HG03064 (cell line): Measurements from ENCODE around the gene E2F4.

ENCODE experiments used
- ATAC-seq: cut with Tn5 transposase; IDR thresholded peaks from one replicate; pipeline ENCODE4 v1.9.1; 2021; ENCODE audit warnings: low read depth; ENCODE audit not compliant: unreplicated experiment

The E2F4 gene

DNA sequence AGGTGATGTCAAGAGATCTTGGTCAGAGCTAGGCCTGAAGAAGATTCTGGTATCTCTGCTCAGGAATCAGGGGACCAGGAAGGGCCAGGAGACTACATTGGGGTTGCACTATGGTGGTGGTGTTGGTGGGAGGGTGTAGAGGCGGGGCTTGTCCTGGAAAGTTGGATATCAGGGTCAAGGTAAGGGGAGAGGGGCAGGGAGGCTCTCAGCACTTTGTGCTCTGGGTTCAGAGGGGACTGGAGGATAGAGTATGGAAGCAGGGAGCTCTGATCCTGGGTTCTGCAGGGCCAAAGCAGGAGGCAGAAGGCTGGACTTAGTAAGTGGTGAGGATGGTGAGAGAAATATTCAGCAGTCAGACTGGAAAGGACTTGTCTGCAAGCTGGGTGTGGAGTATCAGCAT, 18.6 kb upstream of the E2F4 start:
- ATAC-seq: no peak

DNA sequence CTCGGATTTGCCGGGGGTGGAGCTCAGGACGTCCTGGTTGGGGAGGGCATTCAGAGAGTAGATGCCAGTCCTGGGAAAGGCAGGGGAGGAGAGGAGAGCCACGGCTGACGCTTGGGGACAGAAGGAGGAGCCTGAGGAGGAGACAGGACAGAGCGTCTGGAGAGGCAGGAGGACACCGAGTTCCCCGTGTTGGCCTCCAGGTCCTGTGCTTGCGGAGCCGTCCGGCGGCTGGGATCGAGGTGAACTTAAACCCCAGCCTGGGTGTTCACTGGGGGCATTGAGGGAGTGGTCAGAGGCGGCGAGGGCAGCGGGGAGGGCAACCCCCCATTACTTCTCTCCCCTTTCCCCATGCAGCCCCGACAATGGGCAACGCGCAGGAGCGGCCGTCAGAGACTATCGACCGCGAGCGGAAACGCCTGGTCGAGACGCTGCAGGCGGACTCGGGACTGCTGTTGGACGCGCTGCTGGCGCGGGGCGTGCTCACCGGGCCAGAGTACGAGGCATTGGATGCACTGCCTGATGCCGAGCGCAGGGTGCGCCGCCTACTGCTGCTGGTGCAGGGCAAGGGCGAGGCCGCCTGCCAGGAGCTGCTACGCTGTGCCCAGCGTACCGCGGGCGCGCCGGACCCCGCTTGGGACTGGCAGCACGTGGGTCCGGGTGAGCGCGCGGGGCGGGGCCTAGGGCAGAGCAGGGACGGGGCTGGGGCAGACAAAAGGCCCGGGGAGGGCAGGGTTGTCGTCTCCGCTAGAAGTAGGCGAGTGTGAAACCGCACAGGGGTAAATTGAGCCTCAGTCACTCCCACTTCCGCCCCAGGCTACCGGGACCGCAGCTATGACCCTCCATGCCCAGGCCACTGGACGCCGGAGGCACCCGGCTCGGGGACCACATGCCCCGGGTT, 17.9 kb upstream of the E2F4 start:
- no peak for ATAC-seq

DNA sequence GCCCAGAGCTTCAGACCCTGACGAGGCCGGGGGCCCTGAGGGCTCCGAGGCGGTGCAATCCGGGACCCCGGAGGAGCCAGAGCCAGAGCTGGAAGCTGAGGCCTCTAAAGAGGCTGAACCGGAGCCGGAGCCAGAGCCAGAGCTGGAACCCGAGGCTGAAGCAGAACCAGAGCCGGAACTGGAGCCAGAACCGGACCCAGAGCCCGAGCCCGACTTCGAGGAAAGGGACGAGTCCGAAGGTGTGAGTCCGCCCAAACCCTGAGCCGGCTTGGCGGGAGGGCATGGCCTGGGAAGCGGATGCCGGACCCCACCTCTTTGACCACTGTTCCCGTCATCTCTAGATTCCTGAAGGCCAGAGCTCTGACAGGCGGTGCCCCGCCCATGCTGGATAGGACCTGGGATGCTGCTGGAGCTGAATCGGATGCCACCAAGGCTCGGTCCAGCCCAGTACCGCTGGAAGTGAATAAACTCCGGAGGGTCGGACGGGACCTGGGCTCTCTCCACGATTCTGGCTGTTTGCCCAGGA, 17.2 kb upstream of the E2F4 start:
- no peak for ATAC-seq

DNA sequence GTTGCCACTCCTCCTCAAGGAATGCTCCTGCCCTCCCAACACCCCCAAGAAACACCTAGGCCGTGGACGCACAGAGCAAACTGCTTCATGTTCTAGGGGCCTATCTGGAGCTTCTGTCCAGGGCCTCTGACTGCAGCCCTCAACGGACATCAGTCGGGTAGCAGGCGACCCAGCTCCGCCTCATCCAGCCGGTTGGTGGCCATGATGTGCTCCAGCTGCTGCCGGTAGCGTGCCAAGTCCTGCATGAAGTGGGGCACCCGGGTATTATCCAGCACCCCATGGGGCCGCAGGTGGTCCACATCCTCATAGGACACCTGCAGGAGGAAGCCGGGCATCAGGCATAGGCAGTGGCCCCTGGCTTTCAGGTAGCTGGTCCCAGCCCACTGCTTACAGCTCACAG, 15.3 kb upstream of the E2F4 start:
- ATAC-seq: no peak

DNA sequence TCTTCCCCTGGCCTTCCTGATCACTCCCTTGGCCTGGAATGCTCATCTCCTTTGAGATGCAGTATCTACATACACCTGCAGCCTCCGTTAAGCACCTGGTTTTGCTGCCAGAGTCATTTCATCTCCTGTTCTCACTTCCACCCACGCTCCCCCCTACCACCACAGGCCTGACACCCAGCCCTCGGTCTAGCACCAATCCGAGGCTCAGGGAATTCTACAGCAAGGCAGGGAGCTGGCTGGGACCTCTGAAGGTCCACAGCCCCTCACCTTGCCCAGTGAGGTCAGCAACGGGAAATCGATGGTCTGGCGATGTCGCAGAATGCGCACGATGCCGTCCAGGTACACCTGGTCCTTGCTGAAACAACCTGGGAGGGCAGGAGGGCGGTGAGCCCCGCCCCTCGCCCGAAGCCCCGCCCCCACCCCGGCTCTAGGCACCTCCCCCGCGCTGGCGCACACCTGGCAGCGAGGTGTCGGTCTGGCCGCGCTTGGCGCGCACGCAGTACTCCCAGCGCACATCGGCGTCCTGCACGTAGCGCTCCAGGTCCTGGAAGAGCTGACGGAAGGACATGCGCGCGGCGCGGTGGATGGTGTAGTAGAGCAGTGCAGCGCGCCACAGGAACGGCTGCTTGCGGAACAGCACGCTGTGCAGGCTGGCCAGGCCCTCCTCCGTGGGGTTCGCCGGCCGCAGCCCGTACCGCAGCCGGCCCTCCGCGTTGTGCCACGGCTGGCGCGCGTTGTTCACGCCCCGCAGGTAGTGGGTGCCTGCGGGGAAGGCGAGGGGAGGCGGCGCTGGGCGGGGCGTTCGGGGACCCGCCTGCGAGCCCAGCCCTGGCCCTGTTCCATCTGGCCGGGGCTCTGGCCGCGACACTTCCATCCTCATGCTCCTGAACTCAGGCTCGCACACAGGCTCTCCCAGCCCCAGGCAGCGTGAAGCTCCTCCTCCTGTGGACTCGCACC, 13.9 kb upstream of the E2F4 start:
- ATAC-seq: no peak

DNA sequence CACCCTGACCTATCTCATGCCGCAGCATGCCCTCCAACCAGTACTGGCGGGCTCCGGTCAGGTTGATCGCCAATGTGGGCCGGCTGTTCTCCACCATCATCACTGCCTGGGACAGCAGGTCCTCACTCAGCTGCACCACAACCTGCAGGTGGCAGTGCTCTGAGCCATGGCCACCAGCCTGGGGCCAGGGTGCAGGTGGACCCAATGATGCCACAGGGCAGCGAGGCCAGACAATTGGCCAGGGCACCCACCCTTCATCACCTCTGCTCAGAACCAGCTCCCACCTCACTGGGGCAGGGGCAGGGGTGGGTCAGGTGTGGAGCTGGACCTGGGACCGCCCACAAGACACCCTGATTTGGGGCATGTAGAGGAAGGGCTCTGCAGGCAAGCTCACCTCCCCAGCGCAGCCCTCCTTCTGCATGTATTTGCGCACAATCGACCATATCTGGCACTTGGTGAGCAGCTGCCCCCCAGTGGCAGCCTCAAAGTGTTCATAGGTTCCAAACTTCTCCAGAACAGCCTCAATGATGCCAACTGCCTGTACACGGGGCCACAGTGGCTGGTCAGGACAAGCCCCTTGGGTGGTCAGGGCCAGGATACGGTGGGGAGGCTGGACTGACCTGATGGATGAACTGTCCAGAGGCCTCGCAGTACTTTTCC, 12.4 kb upstream of the E2F4 start:
- no peak for ATAC-seq

DNA sequence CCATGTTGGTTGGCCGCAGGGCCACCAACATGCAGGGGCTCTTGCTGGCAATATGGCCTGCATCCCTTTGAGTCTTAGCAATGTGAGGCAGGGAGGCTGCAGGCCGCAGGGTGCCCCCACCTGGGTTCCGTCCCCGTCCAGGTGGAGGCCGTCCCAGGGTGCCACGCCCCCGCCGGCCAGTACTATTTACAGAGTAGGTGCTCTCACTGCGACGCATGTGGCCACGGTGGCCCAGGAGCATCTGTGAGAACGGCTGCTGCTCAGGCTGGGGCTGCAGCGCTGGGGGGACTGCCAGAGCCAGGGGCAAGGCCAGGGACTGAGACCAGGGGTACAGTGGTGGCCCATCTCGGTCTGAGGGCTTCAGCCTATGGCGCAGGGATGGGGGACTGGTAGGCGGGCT, 11.8 kb upstream of the E2F4 start:
- no peak for ATAC-seq

DNA sequence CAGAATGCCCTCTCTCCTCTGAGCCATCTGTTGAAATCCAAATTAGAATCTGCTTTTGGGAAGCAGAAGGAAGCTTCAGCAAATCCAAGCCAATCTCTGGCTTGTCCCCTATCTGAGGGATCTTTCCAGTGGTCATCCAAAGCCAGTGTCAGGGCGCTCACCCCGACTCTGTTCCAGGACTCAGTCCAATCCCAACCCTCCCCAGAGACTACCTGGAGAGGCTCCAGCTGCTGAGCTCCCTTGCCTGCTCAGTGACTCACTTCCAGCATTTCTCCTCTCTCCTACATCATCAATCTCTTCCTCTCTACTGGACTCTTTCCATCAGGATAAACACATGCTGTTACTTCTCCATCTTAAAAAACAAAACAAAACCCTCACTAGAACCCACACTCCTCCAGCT, 10.6 kb upstream of the E2F4 start:
- no peak for ATAC-seq

DNA sequence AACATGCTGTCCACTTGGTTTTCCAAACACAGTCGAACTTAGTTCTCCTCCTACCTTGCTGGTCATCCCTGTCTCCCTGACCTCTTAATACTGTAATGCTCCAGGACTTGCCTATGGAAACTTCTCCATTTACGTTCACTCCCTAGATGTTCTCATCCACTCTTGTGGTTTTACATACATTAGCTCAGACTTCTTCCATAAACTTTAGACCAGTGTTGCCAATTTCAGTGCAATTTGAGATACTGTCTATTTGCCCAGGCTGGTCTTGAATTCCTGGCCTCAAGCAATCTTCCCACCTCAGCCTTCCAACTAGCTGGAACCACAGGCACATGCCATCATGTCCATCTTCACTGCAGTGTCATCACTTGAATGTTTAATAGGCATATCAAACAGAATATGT, 9.7 kb upstream of the E2F4 start:
- no peak for ATAC-seq

DNA sequence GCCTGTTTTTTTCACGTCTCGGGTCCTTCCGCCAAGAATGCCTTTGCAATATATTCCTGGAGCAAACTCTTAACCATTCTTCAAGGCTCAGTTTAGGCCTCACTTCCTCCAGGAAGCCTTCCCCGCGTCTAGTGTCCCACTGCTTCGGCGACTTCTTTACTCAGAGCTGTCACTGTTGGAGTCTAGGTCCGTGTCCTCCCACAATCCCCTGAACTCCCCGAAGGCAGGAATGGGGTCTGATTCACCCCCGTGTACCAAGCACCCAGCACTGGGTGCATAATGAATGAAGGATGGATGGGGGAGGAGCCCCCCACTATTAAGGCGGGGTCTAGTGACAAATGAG, 8.7 kb upstream of the E2F4 start:
- ATAC-seq: no peak

DNA sequence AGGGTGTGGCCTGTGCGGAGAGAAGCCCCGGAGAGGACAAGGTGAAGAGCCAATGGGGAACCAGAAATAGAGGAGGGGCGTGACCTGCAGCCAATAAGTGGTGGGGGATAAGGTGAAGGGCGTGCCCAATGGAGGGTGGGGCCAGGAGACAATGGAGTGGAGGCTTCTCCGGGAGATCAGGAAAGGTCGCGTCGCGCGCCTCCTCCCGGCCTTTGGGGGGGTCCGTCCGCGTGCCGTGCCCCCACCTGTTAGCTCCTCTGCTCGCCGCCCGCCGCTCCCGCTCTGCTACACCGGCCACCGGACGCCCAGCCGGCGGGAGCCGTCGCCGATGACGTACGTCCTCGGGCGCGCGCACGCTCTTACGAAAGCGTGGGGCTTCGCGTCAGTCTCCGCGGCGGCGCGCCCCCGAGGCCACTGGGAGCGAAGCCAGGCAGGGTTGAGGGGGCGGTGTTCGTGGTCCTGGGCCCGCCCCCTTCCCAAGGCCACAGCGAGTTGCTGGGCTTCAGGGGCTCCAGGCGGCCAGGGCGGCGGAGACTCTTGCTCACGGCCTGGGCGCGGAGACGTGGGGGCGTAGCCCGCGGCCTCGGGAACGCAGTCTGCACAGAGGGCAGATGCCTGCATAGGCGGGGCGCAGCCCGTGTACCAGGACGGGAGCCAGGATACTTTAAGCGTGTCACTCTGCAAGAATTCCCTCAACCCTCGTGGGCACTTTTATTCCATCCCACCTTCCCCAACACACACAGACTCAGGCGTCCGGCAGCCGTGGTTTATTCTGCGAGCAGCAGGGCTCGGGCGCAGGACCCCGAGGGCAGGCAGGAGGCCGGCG, 8.1 kb upstream of the E2F4 start, which contains the start of gene MATCAP1:
Gene MATCAP1, minus strand, starts transcription at position 337 of the 826 bp plus-strand sequence. CDS start 3,353 bp downstream, outside the sequence.
- ATAC-seq: peak; percentile 87

DNA sequence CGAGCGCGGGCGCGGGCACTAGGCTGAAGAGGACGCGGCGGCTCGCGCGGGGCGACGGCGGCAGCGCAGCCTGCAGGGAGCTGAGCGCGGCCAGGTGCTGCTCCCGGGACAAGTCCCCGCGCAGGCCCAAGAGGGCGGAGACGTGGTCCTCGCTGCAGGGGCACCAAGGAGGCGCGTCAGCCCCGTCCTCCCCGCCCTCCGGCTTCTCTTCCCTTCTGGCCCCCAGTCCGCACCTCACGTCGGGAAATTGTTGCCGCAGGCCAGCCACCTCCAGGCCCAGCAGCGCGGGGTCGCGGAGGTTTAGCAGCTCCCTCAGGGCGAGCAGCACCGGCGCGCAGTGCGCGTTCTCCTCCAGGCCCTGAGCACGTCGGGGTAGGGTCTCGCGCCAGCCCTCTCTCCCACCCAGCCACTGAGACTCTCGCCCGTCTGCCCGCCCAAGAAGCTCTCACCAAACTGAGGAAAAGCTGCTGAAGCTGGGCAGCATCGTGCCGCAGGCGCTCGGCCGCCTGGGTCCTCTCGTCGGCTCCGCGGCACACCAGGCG, 7.4 kb upstream of the E2F4 start:
- peak; percentile 10 for ATAC-seq

DNA sequence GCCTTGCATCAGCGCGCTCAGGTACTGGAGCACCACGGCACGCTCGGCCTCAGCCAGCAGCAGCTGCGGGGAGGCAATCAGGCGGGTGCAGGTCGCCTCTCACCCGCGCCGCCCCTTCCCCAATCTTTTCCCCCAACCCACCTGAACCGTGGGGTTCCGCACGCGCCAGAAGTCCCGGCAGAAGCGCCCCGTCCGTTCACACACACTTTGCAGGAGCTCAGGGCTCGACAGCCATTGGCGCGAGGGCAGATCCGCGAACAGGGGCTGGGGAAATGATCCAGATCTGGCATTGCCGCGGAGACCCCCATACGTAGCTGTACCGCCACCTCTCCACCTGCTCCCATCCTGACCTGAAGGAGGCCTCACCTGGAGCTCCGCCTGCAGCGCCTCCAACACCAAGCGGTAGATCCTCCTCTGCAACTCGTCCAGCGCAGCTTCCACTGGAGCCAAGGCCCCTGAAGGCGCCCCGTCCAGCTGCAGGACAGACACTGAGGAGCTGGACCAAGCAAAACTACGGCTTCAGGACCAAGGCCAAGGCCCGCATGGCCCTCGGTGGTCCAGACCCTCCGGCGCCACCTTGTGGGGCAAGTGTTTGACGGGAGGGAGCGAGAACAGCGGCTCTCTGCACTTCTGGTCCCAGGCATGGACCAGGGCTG, 6.8 kb upstream of the E2F4 start:
- ATAC-seq: no peak

DNA sequence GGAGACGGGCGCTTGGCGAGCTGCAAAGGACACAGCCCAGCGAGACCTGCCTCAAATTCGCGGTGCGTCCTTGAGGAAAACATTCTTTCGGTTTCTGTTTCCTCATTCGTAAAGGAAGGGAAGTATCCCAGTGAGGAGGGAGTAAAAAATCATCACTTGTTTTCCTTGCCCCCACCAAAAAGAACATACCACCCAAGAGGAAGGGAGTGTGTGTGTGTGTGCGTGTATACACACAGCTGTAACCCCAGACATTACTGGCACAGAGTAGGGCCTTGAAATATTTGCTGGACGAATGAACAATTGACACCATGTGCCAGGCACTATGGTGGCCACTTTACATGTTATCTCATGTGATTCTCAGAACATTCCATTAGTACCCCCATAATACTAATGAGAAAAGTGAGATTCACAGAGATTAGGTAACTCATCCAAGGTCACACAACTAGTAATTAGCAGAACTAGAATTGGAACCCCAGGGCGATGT, 6.3 kb upstream of the E2F4 start:
- no peak for ATAC-seq

DNA sequence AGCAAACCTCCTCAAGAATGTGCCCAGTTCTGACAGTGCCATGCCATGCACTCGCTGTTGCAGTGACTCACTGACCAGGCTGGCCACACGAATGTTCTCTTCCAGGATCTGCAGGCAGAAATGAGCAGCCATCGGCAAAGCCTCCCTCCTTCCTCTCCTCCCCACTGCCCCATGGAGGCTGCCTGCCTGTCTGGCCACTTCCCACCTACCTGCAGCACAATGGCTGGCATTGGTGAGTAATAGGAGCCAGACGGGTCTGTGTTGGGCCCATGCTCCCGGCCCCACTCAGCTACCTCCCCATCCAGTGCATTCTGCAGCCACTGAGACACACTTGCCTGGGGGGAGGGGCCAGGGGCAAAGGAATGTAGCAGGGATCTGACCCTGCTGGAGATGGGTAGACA, 5.4 kb upstream of the E2F4 start:
- no peak for ATAC-seq

DNA sequence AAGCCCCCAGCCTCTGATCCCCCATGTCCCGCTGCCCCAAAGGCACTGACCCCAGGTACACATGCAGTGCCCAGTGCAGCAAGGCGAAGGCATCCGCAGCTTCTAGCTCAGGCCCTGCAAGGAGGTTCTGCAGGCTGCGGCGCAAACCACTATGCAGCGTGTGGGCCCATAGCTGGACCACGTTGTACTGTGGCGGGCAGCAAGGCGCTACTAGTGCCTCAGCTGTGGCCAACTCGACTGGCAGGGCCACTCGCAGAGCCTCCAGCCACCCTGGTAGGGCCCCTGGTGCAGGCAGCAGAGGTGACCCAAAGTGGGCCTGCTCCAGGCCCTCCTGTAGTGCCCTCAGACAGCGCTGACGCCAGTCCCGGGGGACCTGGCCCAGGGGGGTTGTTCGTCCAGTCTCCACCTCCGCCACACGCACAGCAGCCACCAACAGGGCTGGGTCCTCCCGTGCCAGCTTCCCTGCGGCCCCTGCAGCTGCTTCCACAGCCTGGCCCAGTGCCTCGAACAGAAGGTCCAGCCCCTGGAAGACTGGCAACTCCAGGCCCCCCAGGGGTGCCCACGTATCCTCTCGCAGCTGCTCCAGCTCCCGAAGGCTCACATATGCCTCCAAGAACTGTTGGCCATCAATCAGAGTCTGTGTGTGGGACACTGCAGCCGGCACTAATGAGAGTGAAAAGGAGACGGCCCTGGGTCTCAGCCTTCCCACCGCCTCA, 4.6 kb upstream of the E2F4 start:
- ATAC-seq: no peak

DNA sequence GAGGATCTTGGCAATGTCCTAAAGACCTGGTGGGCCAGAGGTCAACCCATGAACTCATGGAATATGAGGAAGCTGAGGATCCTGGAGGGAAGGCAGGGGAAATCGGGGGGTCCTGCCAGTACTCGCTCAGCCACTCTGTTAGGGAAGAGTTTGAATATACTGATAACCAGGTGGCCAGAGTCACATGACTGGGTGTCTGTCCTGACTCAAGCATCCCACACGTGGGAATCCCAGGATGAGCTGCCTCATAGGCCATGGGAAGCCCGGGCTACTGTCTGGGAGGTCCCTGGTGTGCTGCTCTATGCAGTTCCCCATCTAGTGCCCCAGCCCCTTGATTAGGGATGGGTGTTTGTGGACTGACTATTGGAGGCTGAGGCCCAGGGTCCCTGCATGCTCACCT, 3.6 kb upstream of the E2F4 start:
- ATAC-seq: no peak

DNA sequence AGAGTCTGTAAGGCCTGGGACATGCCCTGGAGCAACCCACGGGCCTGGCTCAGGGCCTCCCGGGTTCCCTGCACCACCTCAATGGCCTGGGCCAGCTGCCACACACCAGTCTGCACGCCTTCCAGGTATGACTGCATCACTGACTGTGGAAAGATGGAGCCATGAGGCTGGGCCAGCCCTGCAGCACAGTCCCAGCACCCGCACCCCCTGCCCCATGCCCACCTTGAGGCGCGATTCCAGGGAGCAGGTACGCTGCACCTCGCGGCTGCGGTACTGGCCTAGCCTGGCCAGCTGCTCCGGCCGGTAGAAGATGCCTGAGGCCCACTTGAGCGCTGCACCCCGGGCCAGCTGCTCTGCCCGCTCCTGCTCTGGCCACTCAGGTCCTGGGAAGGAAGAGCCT, 3.2 kb upstream of the E2F4 start:
- ATAC-seq: no peak
